SK-N-SH treated with all-trans-retinoic acid at 6 μM for 48 hours (cell line): Measurements from ENCODE around the gene CCIN.

Experiments
- GLIS3 ChIP-seq: fragments of 250-450 bp; sonication (Bioruptor Pico); IDR thresholded peaks from 2 replicates; pipeline ENCODE4 v1.5.0; 2020; ENCODE audit warnings: mild to moderate bottlenecking, moderate library complexity
- ISL1 ChIP-seq: fragments of 250-450 bp; sonication (Bioruptor Pico); IDR thresholded peaks from 2 replicates; pipeline ENCODE4 v2.1.2; 2022; ENCODE audit warnings: mild to moderate bottlenecking, moderate library complexity
- OSR1 ChIP-seq: fragments of 250-450 bp; sonication (Bioruptor Pico); IDR thresholded peaks from 2 replicates; pipeline ENCODE4 v1.8.0; 2022; ENCODE audit warnings: moderate library complexity, mild to moderate bottlenecking, inconsistent platforms
- ZC3H10 ChIP-seq: fragments of 250-450 bp; sonication (Bioruptor Pico); IDR thresholded peaks from 2 replicates; pipeline ENCODE4 v1.5.1; 2021; ENCODE audit warnings: mild to moderate bottlenecking, moderate library complexity
- ZFP3 ChIP-seq: fragments of 250-450 bp; sonication (Bioruptor Pico); IDR thresholded peaks from 2 replicates; pipeline ENCODE4 v1.5.0; 2020; ENCODE audit warnings: mild to moderate bottlenecking, moderate library complexity
- ZNF8 ChIP-seq: fragments of 450-650 bp; formaldehyde crosslinking; IDR thresholded peaks from 2 replicates; pipeline ENCODE4 v1.5.0; 2020; ENCODE audit warnings: mild to moderate bottlenecking, moderate library complexity
- TF ChIP-seq, protein P1 (sequence below): fragments of 250-450 bp; sonication (Bioruptor Pico); IDR thresholded peaks from 2 replicates; pipeline ENCODE4 v1.8.0; 2020; ENCODE audit warnings: mild to moderate bottlenecking, moderate library complexity, borderline replicate concordance
- TF ChIP-seq, protein P2 (sequence below): fragments of 250-450 bp; sonication (Bioruptor Pico); IDR thresholded peaks from 2 replicates; pipeline ENCODE4 v1.5.1; 2020; ENCODE audit warnings: low read depth, mild to moderate bottlenecking, moderate library complexity

DNA sequence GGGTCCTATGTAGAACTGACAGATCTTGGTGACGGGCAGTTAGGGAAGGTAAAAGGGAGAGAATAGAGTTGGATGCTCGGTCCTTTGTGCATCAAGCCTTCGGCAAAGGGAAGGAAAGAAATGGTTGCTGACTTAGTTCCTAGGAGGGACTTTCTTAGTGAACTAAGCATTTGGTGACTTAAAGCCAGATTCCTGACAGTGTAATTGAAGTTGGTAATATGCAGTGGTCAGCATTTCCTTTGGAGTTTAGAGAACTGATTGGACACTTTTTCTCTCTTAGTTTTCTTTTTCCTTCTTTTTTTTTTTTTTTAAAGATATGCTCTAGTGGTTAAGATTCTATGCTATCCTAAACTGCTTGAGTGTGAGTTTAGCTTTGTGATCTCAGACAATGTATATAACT lies 23.8 kb downstream of the CCIN start:
- TF ChIP-seq OSR1 (CRISPR knock-in tag) (no peak), ZNF8 (CRISPR knock-in tag) (no peak), ZFP3 (no peak), GLIS3 (CRISPR knock-in tag) (no peak), ZC3H10 (CRISPR knock-in tag) (no peak), ISL1 (CRISPR knock-in tag) (no peak)
- TF ChIP-seq, protein P1, sequence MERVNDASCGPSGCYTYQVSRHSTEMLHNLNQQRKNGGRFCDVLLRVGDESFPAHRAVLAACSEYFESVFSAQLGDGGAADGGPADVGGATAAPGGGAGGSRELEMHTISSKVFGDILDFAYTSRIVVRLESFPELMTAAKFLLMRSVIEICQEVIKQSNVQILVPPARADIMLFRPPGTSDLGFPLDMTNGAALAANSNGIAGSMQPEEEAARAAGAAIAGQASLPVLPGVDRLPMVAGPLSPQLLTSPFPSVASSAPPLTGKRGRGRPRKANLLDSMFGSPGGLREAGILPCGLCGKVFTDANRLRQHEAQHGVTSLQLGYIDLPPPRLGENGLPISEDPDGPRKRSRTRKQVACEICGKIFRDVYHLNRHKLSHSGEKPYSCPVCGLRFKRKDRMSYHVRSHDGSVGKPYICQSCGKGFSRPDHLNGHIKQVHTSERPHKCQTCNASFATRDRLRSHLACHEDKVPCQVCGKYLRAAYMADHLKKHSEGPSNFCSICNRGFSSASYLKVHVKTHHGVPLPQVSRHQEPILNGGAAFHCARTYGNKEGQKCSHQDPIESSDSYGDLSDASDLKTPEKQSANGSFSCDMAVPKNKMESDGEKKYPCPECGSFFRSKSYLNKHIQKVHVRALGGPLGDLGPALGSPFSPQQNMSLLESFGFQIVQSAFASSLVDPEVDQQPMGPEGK (CRISPR knock-in tag) = no peak
- TF ChIP-seq, protein P2, sequence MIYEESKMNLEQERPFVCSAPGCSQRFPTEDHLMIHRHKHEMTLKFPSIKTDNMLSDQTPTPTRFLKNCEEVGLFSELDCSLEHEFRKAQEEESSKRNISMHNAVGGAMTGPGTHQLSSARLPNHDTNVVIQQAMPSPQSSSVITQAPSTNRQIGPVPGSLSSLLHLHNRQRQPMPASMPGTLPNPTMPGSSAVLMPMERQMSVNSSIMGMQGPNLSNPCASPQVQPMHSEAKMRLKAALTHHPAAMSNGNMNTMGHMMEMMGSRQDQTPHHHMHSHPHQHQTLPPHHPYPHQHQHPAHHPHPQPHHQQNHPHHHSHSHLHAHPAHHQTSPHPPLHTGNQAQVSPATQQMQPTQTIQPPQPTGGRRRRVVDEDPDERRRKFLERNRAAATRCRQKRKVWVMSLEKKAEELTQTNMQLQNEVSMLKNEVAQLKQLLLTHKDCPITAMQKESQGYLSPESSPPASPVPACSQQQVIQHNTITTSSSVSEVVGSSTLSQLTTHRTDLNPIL (CRISPR knock-in tag) = no peak
